ENCODE results near the gene CIAO2B. TPM values are rescaled to one million over a fixed set of nuclear protein-coding genes. Genes with fewer than 3 reads are reported as not detected.

CIAO2B gene
- total and polyA plus RNA-seq, 2 experiments from 2014 or later, result 92.4 to 181 TPM

GRCh38 chr16:66899945-66900710 lies 34.1 kb downstream of the CIAO2B start (continued):
- TF ChIP-seq REST (IDR thresholded peaks at IDR 0.05; ENCODE audit: unreplicated experiment), result no peak
- no peak for TF ChIP-seq CTCF (conservative IDR thresholded peaks at IDR 0.05; ENCODE audit: low read depth in 2 of 2)

- H3F3A ChIP-seq (replicated peaks; ENCODE audit: low read depth), result 0 out of 2 replicates have a peak, but pooled peaks cover 4% of the 10 kb centered on the region
- H3K27me3 ChIP-seq (ENCODE audit: insufficient read depth), result no peaks in the 10 kb centered on the region
- no peak overlapping the region for H2AFZ ChIP-seq
- peaks cover 11% of the 10 kb centered on the region for H3K27me3 Mint-ChIP-seq (ENCODE audit: insufficient read depth, low read depth, poor library complexity)
- no peak overlapping the region for H3K27ac Mint-ChIP-seq
- ATAC-seq (no peak), DNase-seq (ENCODE audit: low spot score) (no peak)
- H3K4me3 ChIP-seq, result no peak overlapping the region
- H3K4me2 ChIP-seq, result no peak overlapping the region; the same call in 1 of the 2 replicates
- no peaks in the 10 kb centered on the region for H3K36me3 Mint-ChIP-seq (ENCODE audit: low read depth)
- H3K79me2 ChIP-seq (replicated peaks; ENCODE audit: insufficient read depth), result no peaks in the 10 kb centered on the region
- H3K36me3 ChIP-seq (ENCODE audit: insufficient read depth), result no peaks in the 10 kb centered on the region
- no peaks in the 10 kb centered on the region for H3K9me2 ChIP-seq (ENCODE audit: insufficient read depth)
- no peak overlapping the region; the same call in 2 of the 3 replicates for H3K4me3 Mint-ChIP-seq
- H3K27ac ChIP-seq (ENCODE audit: low read depth), result no peak overlapping the region
- peaks cover 8% of the 10 kb centered on the region; the same call in 1 of the 2 replicates for H3K4me1 ChIP-seq (ENCODE audit: insufficient read depth)
- peaks cover 10% of the 10 kb centered on the region; the same call in 2 of the 3 replicates for H3K4me1 Mint-ChIP-seq
- H3K9me3 Mint-ChIP-seq, result no peaks in the 10 kb centered on the region; the same call in 2 of the 3 replicates
- H4K20me1 ChIP-seq (replicated peaks; ENCODE audit: insufficient read depth), result no peaks in the 10 kb centered on the region
- no peak for TF ChIP-seq EZH2 (IDR thresholded peaks at IDR 0.05; ENCODE audit: low read depth, unreplicated experiment)
- TF ChIP-seq STAT1 (IDR thresholded peaks at IDR 0.05; ENCODE audit: unreplicated experiment), result no peak
- no peak for TF ChIP-seq REST (IDR thresholded peaks at IDR 0.05; ENCODE audit: unreplicated experiment)
- no peak for TF ChIP-seq POLR2AphosphoS5 (IDR thresholded peaks at IDR 0.05; ENCODE audit: low read depth)
- TF ChIP-seq ZNF331 (CRISPR knock-in tag; IDR thresholded peaks at IDR 0.05; ENCODE audit: low read depth), result no peak
- TF ChIP-seq ZNF114 (CRISPR knock-in tag; IDR thresholded peaks at IDR 0.05), result no peak
- no peak for TF ChIP-seq EZH2phosphoT487 (IDR thresholded peaks at IDR 0.05; ENCODE audit: unreplicated experiment)
These were observed 34.8 kb downstream of the CIAO2B start for GRCh38 chr16:66899310-66899944.

Measured in GM23338 (cell line).